ENCODE measurements around the gene GFOD1. TPM values are rescaled to one million over a fixed set of nuclear protein-coding genes. Genes with fewer than 3 reads are reported as not detected.
"Not testable (repeated sequence)": the region's sequence is repeated elsewhere in the genome, so short reads cannot be mapped to it uniquely, and the experiment has no call there.

The GFOD1 gene
- total RNA-seq, 3 donors from 2014 or later: 25.5 to 39.0 (median 38.1) TPM

DNA sequence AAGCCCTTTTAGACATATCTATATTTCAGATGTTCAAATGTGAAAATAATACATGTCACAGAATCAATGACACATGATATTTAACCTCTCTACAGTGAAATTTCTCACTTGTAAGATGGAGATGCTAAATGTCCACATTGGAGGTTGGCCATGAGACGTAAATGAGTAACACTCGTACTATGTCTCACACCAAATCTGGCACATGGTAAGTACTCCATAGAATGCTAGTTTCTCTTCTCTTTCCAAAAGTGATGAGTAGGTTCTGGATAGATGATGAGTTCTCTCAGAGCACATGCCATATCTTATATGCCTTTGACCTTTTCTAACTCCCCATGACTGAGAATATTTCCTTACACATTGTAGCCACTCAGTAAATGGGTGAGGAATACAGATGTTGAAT lies 17.7 kb downstream of the GFOD1 start:
- Mint-ChIP-seq H3K4me1 (ENCODE audit: low read depth) (peaks cover 31% of the 10 kb centered on the region), H3K36me3 (ENCODE audit: insufficient read depth) (peaks cover 2% of the 10 kb centered on the region), H3K4me3 (no peak overlapping the region), H3K9me3 (no peaks in the 10 kb centered on the region), H3K27me3 (ENCODE audit: low read depth) (no peaks in the 10 kb centered on the region)
- DNase-seq: no peak
- ATAC-seq: peak; percentile 29 to 45

DNA sequence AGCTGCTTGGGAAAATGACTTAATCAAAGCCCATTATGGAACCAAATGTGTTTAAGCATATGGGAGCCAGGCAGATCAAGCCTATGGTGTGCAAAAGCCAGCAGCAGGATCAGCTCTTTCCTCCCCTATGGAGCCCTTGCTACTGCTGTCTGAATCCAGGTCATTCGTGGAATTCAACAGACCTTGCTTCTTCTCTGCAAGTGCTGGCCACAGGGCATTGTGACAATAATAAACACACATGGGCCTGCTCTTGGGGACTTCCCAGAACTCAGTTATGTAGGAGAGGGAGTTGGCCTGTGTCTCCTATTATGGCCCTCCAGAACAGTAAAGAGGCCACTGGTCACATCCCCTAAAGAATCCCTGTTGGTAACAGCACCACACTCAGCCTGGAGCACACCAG lies 18.6 kb downstream of the GFOD1 start:
- no peaks in the 10 kb centered on the region for H3K9me3 Mint-ChIP-seq
- peaks cover 37% of the 10 kb centered on the region for H3K4me1 Mint-ChIP-seq (ENCODE audit: low read depth)
- DNase-seq (no peak), ATAC-seq (no peak)
- H3K27me3 Mint-ChIP-seq (ENCODE audit: low read depth): no peaks in the 10 kb centered on the region
- peaks cover 2% of the 10 kb centered on the region for H3K36me3 Mint-ChIP-seq (ENCODE audit: insufficient read depth)
- no peak overlapping the region for H3K4me3 Mint-ChIP-seq

DNA sequence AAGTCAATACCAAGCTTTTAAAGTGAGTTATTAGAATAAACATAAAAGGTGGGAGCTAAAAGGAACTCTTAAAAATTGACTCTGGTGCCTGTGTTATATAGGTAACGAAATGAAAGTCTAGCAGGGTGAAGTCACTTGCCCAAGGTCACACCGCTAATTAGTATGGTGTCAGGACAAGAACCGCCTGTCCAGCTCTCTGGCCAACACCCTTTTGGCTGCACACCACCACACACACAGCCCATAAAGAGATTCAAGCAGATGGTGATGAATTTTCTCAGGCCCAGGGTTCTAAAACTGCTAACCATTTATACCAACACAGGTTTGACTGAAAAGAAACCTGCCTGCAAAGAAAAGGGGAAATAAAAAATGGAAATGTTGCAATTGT lies 20.2 kb downstream of the GFOD1 start:
- ATAC-seq: no peak
- H3K27me3 Mint-ChIP-seq (ENCODE audit: low read depth): no peaks in the 10 kb centered on the region
- peaks cover 45% of the 10 kb centered on the region for H3K4me1 Mint-ChIP-seq (ENCODE audit: low read depth)

DNA sequence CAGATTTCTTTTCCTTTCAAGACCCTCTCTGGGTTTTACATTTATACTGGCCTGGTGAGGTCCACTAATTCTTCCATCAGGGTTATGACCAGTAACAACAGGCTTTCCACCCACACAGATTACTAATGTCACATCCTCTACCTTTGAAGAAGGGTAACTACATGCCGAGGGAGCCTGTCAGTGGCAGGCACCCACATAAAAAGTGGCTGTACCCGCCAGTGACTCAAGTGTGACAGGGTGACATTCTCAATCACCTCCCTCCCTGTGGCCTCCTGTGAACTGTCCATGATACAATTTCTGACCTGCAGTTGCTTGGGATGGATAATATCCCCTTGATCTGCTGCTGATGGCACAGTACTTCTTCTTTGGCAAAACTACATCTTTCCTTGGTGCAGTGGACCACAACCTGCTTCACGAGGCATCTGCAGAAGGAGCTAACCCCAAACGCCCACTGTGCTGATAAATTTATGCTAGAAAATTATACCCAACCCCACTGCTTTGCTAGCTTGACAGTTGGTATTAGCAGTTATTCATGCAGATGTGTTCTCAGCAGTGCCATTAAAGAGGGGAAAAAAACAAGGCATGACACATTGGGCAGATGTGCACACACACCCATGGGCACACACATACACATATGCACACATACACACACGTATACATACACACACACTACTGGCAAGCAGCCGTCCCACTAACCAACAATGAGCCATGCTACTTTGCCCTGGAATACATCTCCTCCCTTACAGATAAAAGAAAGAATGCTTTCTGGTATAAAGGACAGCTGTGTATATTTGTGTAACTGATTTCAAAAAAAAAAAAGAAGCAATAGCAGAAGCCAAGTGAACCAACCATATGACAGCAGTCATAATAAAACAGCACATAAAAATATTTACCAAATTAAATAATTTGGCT lies 20.8 kb downstream of the GFOD1 start:
- ATAC-seq (peak; percentile 76 to 78), DNase-seq (peak; percentile 22)
- Mint-ChIP-seq H3K9me3 (no peaks in the 10 kb centered on the region), H3K4me1 (ENCODE audit: low read depth) (peaks cover 52% of the 10 kb centered on the region), H3K36me3 (ENCODE audit: insufficient read depth) (peaks cover 2% of the 10 kb centered on the region), H3K27me3 (ENCODE audit: low read depth) (no peaks in the 10 kb centered on the region), H3K4me3 (no peak overlapping the region)

More for the DNA sequence above, 20.2 kb downstream of the GFOD1 start:
- Mint-ChIP-seq H3K4me3 (no peak overlapping the region), H3K36me3 (ENCODE audit: insufficient read depth) (peaks cover 2% of the 10 kb centered on the region), H3K9me3 (no peaks in the 10 kb centered on the region)
- no peak for DNase-seq

DNA sequence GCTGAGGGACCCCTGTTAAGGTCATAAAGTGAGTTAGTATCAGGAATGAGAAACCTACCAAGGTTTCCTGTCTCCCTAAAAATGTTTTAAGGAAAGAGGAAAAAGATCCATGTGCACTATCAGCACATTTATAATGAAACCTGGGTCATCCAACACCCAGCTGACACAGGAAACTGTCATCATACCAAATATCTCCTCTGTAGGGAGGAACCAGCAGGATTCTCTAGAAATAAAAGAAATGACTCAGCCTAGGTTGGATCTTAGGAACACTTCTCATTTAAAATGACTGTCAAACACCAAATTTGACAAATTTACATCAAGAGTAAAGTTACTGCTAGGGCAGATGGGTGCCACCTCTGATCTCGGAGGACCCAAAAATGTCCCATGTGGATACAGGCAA lies 21.7 kb downstream of the GFOD1 start:
- peak overlapping the region; percentile 11 for H3K4me3 Mint-ChIP-seq
- H3K9me3 Mint-ChIP-seq: no peaks in the 10 kb centered on the region
- DNase-seq (no peak), ATAC-seq (peak; percentile 51 to 61)
- H3K36me3 Mint-ChIP-seq (ENCODE audit: insufficient read depth): peaks cover 2% of the 10 kb centered on the region
- peaks cover 56% of the 10 kb centered on the region for H3K4me1 Mint-ChIP-seq (ENCODE audit: low read depth)
- no peaks in the 10 kb centered on the region for H3K27me3 Mint-ChIP-seq (ENCODE audit: low read depth)

DNA sequence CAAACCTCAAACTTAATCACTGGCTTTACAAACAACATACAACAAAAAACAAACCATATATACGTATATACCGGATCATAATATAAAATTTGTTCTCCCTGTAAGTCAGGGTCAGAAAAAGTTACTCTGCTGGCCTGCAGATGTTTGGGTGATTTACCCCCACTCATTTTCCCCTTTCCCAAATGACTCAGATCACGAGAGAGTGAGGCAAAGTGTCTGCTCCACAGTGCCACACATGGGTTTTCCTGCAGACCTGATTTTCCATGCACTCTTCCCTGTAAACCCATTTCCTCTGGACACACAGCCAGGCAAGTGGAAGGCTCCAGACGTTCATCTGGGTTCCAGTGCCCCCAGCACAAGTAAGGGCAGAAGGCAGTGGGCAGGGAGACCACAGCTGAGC lies 23.5 kb downstream of the GFOD1 start:
- ATAC-seq: no peak

DNA sequence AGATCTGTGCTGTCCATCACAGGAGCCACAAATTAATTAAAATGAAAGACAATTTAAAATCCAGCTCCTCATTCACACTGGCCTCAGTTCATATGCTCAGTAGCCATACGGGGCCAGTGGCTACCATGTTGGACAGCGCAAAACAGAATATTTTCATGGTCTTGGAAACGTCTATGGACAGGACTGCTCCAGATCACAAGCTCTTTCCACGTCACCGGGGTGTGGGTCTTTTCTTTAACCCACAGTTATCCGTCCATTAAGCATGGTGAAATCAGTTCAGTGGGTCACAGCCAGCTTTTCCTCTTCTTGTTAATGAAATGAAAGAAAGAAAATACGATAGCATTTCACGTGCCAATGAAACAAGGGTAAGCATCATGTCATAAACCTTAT lies 24.1 kb downstream of the GFOD1 start:
- Mint-ChIP-seq H3K9me3 (no peaks in the 10 kb centered on the region), H3K27me3 (ENCODE audit: low read depth) (no peaks in the 10 kb centered on the region), H3K36me3 (ENCODE audit: insufficient read depth) (no peaks in the 10 kb centered on the region), H3K4me1 (ENCODE audit: low read depth) (peaks cover 61% of the 10 kb centered on the region), H3K4me3 (no peak overlapping the region)
- ATAC-seq (no peak), DNase-seq (no peak)

More for the DNA sequence above, 23.5 kb downstream of the GFOD1 start:
- Mint-ChIP-seq H3K9me3 (no peaks in the 10 kb centered on the region), H3K4me1 (ENCODE audit: low read depth) (peaks cover 55% of the 10 kb centered on the region), H3K27me3 (ENCODE audit: low read depth) (no peaks in the 10 kb centered on the region), H3K36me3 (ENCODE audit: insufficient read depth) (no peaks in the 10 kb centered on the region), H3K4me3 (no peak overlapping the region)
- DNase-seq: no peak

DNA sequence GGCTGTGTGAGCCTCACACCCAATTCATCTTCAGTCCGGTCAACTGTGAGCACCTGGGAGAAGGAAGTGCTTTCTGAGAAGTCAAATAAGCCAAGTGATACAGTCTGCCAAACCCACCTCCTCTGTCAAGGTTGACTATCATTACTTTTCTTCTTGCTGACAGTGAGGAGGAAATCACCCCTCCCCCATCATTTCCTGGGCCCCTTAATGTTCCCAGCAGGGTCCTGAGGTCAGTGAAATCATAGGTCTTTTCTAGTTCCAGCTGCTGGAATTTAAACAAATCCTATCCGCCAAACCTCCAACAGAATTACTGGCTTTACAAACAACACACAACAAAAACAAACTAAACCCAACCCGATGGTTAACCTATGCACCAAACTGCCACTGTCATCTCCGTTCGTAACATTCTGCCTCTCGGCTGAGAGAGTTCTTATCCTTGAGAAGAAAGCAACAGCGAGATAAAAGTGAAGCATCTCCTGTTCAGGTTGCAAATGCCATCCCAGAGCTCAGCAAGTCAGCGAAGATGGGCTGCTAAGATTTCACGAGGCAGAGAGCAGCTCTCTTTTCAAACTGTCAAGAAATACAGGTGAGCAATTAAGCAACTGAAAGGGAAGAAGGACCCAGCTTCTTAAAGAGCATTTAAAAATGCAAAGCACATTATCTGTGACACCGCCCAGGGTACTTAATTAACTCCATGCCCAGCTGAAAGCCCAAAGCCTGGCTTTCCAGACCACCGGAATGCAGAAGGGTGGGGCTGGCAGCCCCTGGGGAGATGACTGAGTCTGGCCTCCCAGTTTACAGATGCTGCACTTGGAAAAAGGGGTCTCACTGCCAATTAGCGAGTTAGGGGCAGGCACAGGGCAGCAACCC lies 24.7 kb downstream of the GFOD1 start:
- ATAC-seq (no peak), DNase-seq (no peak)
- Mint-ChIP-seq H3K4me3 (no peak overlapping the region), H3K36me3 (ENCODE audit: insufficient read depth) (no peaks in the 10 kb centered on the region), H3K27me3 (ENCODE audit: low read depth) (no peaks in the 10 kb centered on the region), H3K4me1 (ENCODE audit: low read depth) (peaks cover 66% of the 10 kb centered on the region), H3K9me3 (no peaks in the 10 kb centered on the region)

DNA sequence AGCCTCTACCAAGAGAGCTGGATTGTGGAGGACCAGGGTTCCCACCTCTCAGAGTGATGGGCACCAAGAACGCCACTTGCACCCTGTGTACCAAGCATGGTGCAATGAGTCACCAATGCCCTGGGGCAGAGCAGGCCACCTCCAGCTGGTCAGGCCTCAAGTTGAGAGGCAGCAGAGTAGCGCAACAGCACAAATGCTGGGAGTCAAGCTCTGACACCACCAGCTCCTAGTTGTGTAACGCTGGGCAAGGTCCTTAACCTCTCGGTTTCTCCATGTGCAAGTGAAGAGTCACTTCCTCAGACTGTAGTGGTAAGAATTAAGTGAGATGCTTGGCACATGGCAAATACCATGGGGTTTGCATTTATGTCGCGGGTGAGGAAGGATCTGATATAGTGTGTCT lies 25.6 kb downstream of the GFOD1 start:
- Mint-ChIP-seq H3K9me3 (no peaks in the 10 kb centered on the region), H3K4me1 (ENCODE audit: low read depth) (peaks cover 71% of the 10 kb centered on the region), H3K36me3 (ENCODE audit: insufficient read depth) (no peaks in the 10 kb centered on the region), H3K27me3 (ENCODE audit: low read depth) (no peaks in the 10 kb centered on the region), H3K4me3 (no peak overlapping the region)
- DNase-seq (no peak), ATAC-seq (no peak)

DNA sequence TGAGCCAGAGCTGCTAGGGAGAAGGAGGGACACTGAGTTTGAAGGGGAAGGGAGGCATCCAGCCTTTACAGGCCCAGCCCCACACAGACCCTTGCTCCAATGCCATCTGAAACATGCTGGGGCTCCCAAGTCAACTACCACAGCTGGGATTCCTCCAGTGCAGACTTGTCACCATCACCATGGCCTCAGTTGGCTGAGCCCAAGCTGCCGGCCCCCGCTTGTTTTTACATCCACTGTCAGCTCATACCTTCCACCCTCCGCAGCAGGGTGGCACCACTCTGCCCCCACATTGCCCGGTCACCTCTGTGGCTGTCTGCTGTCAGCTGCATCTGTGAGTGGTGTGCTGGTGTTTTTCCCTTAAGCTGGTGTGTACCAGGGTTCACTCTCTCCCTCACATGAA lies 26.1 kb downstream of the GFOD1 start:
- Mint-ChIP-seq H3K4me3 (no peak overlapping the region), H3K27me3 (ENCODE audit: low read depth) (no peaks in the 10 kb centered on the region), H3K36me3 (ENCODE audit: insufficient read depth) (no peaks in the 10 kb centered on the region), H3K9me3 (no peaks in the 10 kb centered on the region), H3K4me1 (ENCODE audit: low read depth) (peaks cover 71% of the 10 kb centered on the region)
- DNase-seq: no peak
- no peak for ATAC-seq

DNA sequence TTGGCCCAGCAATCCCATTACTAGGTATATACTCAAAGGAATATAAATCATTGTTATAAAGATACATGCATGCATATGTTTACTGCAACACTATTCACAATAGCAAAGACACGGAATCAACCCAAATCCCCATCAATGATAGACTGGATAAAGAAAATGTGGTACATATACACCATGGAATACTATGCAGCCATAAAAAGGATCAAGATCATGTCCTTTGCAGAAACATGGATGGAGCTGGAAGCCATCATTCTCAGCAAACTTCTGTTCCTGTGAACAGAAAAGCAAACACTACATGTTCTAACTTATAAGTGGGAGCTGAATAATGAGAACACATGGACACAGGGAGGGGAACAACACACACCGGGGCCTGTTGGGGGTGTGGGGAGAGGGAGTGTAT lies 27.1 kb downstream of the GFOD1 start:
- not testable (repeated sequence) for H3K4me3 Mint-ChIP-seq; H3K36me3 Mint-ChIP-seq (ENCODE audit: insufficient read depth); ATAC-seq

DNA sequence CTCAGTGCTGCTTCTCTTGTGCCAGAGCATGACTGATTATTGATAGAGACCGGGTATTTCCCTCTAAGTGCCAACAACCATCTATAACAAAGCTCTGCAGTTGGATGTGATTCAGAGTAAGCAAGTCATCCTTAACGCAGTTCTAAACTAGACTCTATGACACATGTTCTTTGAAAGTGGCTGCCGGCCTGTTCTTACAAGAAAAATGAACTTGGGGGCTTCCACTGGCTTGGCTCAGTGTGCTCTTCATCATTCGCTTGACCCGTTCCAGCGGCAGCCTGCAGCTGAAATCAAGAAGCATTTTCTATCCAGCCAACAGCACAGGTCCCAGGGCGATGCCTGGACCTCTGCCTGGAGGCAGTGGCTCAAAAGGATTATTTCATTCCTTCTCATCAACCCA lies 29.8 kb downstream of the GFOD1 start:
- DNase-seq (no peak), ATAC-seq (peak; percentile 20 to 27)
- Mint-ChIP-seq H3K36me3 (ENCODE audit: insufficient read depth) (no peaks in the 10 kb centered on the region), H3K4me1 (ENCODE audit: low read depth) (peaks cover 77% of the 10 kb centered on the region), H3K27me3 (ENCODE audit: low read depth) (no peaks in the 10 kb centered on the region), H3K4me3 (no peak overlapping the region), H3K9me3 (no peaks in the 10 kb centered on the region)

More for the DNA sequence above, 27.1 kb downstream of the GFOD1 start:
- H3K4me1 Mint-ChIP-seq (ENCODE audit: low read depth): peaks cover 68% of the 10 kb centered on the region
- not testable (repeated sequence) for H3K27me3 Mint-ChIP-seq (ENCODE audit: low read depth); H3K9me3 Mint-ChIP-seq; DNase-seq

DNA sequence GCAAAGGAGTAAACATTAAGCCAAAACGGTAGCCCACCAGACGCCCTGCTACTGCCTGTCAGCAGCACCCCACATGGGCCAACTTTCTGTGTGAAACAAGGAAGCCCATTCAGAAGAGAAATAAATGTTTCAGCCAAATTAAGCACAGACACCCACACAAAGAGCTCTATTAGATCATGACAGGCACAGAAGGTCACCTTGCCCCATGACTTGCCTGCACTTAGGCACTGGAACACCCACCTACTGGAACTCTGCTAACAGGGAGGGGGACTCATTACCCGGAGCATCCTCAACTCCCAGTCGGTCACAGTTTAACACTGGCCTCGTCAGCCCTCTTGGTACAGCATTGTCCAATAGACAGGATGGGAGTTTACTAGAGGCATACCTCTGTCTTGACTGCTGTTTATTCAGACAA lies 31.8 kb downstream of the GFOD1 start:
- DNase-seq (no peak), ATAC-seq (no peak)
- Mint-ChIP-seq H3K9me3 (no peaks in the 10 kb centered on the region), H3K36me3 (ENCODE audit: insufficient read depth) (peaks cover 3% of the 10 kb centered on the region), H3K4me1 (ENCODE audit: low read depth) (peaks cover 63% of the 10 kb centered on the region), H3K4me3 (peak overlapping the region; percentile 13), H3K27me3 (ENCODE audit: low read depth) (no peaks in the 10 kb centered on the region)

DNA sequence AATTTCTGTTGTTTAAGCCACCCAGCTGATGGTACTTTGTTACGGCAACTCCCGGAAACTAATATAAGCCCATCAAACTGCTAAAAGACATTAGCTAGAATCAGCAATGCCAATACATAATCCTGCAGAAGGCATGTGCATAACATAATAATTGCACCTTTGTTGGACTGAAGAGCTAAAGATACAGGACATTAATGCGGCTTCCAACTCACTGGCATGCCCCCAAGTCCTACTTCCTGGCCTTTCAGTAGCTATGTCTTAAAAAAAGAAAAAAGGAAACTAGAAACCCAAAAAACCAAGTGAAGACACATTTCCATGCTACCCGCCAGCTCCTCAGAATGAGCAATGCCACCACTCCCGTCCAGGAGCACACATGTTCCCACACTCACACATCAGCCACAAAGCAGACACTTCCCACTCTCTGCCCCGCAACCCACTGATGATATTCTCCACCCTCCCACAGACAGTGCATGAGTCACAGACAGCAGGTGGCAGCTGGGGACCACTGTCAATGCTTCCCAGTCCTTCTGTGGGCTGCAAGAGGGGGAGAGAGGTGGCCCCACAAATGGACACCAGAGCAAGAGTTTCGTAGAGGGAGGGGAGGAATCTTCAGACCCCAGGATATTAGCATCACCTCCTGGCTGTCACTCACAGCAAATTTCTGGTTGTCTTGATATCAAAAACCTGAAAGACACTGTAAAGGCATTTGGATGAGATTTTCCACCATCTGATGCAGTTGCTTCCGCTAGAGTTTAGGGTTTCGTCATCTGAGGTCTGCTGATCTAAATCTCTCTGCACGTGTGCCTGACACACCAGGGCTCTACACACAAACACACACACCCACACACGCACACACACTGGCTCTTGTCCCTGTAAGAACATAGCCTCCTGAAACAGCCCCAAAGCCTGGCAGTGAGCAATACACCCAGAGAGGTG lies 32.8 kb downstream of the GFOD1 start:
- ATAC-seq (peak; percentile 74), DNase-seq (peak; percentile 82)
- Mint-ChIP-seq H3K4me3 (peak overlapping the region; percentile 47), H3K27me3 (ENCODE audit: low read depth) (no peaks in the 10 kb centered on the region), H3K9me3 (no peaks in the 10 kb centered on the region), H3K36me3 (ENCODE audit: insufficient read depth) (peaks cover 6% of the 10 kb centered on the region), H3K4me1 (ENCODE audit: low read depth) (peaks cover 62% of the 10 kb centered on the region)
